Measurements from ENCODE around the gene CACNA1C.

Gene CACNA1C

GRCh38 chr12:2574355-2574935, 521.7 kb downstream of the CACNA1C start:
- peaks cover 0 to 9% (median 4%) of the 10 kb centered on the region in 11 experiments; a peak in 6 of 22 replicates for H3K27me3 ChIP-seq
- H3K4me3 ChIP-seq = no peak overlapping the region

GRCh38 chr12:2575245-2575644, 522.5 kb downstream of the CACNA1C start:
- Histone ChIP-seq H3K9ac (no peak overlapping the region), H3K4me2 (no peak overlapping the region), H3K36me3 (no peaks in the 10 kb centered on the region), H4K20me1 (no peaks in the 10 kb centered on the region), H3K27ac (no peak overlapping the region), H3K4me1 (peaks cover 0 to 1% (median 0%) of the 10 kb centered on the region in 10 experiments; a peak in 4 of 20 replicates), H3K27me3 (peaks cover 0 to 9% (median 4%) of the 10 kb centered on the region in 11 experiments; a peak in 6 of 22 replicates), H3K9me3 (replicated peaks in 1 of 11) (no peaks in the 10 kb centered on the region), H3K4me3 (no peak overlapping the region)
- TF ChIP-seq Cebpa-rat (IDR thresholded peaks at IDR 0.05) = no peak

More at GRCh38 chr12:2574355-2574935, 521.7 kb downstream of the CACNA1C start:
- no peak for TF ChIP-seq Cebpa-rat (IDR thresholded peaks at IDR 0.05)
- Histone ChIP-seq H3K27ac (no peak overlapping the region), H3K9me3 (replicated peaks in 1 of 11) (no peaks in the 10 kb centered on the region), H4K20me1 (no peaks in the 10 kb centered on the region), H3K36me3 (no peaks in the 10 kb centered on the region), H3K9ac (no peak overlapping the region), H3K4me2 (no peak overlapping the region), H3K4me1 (no peaks in the 10 kb centered on the region)

GRCh38 chr12:2578211-2578610, 525.4 kb downstream of the CACNA1C start:
- Histone ChIP-seq H3K4me2 (no peak overlapping the region), H3K27ac (no peak overlapping the region), H3K4me1 (peaks cover 0 to 6% (median under 1%) of the 10 kb centered on the region in 10 experiments; a peak in 8 of 20 replicates), H4K20me1 (no peaks in the 10 kb centered on the region), H3K36me3 (no peaks in the 10 kb centered on the region), H3K27me3 (peaks cover 2 to 5% (median 2%) of the 10 kb centered on the region in 11 experiments), H3K4me3 (no peak overlapping the region), H3K9me3 (replicated peaks in 1 of 11) (no peaks in the 10 kb centered on the region), H3K9ac (no peak overlapping the region)
- no peak for TF ChIP-seq Cebpa-rat (IDR thresholded peaks at IDR 0.05)

DNA sequence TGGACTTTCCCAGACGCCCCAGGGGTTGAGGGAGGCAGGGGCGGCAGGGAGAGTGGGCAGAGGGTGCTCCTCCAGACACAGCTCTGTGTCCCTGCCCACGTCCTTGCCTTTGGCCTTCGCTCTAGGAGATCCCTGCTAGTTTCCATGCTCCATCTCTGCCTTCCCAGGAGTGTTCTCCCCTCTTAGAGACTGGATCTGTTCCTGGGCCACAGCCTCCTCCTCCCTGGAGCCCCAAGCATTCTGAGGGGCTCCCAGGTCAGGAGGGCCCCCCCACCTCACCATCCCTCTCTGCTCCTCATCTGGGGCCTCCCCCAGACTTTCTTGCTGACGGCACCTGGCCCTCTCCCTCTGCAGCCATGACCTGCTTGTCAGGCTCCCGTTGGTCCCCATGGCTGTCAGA, 526.0 kb downstream of the CACNA1C start:
- no peak overlapping the region for H3K4me3 ChIP-seq
- no peak overlapping the region for H3K9ac ChIP-seq
- no peak overlapping the region for H3K27ac ChIP-seq
- no peaks in the 10 kb centered on the region for H3K9me3 ChIP-seq (replicated peaks in 1 of 11)
- TF ChIP-seq Cebpa-rat (IDR thresholded peaks at IDR 0.05) = no peak
- H3K4me1 ChIP-seq = peaks cover 0 to 6% (median 2%) of the 10 kb centered on the region in 10 experiments; a peak in 8 of 20 replicates
- H3K27me3 ChIP-seq = peaks cover 7 to 9% (median 8%) of the 10 kb centered on the region in 11 experiments
- H4K20me1 ChIP-seq = no peaks in the 10 kb centered on the region
- H3K4me2 ChIP-seq = no peak overlapping the region
- no peaks in the 10 kb centered on the region for H3K36me3 ChIP-seq

- peaks cover 0 to 6% (median 2%) of the 10 kb centered on the region in 10 experiments; a peak in 8 of 20 replicates for H3K4me1 ChIP-seq
- H3K9ac ChIP-seq = no peak overlapping the region
- TF ChIP-seq Cebpa-rat (IDR thresholded peaks at IDR 0.05) = no peak
- no peaks in the 10 kb centered on the region for H4K20me1 ChIP-seq
- H3K27ac ChIP-seq = no peak overlapping the region
- peaks cover 14 to 28% (median 20%) of the 10 kb centered on the region in 11 experiments for H3K27me3 ChIP-seq
- H3K9me3 ChIP-seq (replicated peaks in 1 of 11) = no peaks in the 10 kb centered on the region
- no peak overlapping the region for H3K4me3 ChIP-seq
- peak overlapping the region in 1 of 11 experiments; percentile 10; a peak in 1 of 22 replicates for H3K4me2 ChIP-seq
- no peaks in the 10 kb centered on the region for H3K36me3 ChIP-seq
Observed at GRCh38 chr12:2580821-2581220, 528.0 kb downstream of the CACNA1C start.

GRCh38 chr12:2581293-2582045, 528.7 kb downstream of the CACNA1C start:
- Histone ChIP-seq H3K4me2 (no peak overlapping the region), H3K27me3 (peaks cover 14 to 28% (median 20%) of the 10 kb centered on the region in 11 experiments), H3K9ac (no peak overlapping the region), H3K9me3 (replicated peaks in 1 of 11) (no peaks in the 10 kb centered on the region), H3K4me1 (peaks cover under 1 to 9% (median 6%) of the 10 kb centered on the region in 10 experiments; a peak in 17 of 20 replicates), H3K4me3 (no peak overlapping the region), H3K27ac (no peak overlapping the region), H3K36me3 (no peaks in the 10 kb centered on the region), H4K20me1 (no peaks in the 10 kb centered on the region)
- no peak for TF ChIP-seq Cebpa-rat (IDR thresholded peaks at IDR 0.05)

DNA sequence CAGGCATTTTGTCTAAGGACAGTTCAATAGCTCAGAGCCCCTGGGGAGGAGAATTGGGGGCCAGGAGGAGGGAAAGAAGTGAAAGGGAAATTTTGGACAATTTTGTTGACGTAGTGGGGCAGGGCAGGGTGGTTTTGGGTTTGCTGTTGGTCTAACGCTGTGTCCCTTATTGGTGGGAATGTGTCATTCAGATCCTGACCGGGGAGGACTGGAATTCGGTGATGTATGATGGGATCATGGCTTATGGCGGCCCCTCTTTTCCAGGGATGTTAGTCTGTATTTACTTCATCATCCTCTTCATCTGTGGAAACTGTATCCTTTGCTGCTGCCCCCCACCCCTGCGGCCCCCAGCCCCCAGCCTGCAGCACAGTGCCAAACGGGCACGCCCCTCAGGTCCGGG, 529.8 kb downstream of the CACNA1C start:
- Histone ChIP-seq H3K9me3 (replicated peaks in 1 of 11) (no peaks in the 10 kb centered on the region), H3K27ac (no peak overlapping the region), H4K20me1 (no peaks in the 10 kb centered on the region), H3K27me3 (peaks cover 14 to 31% (median 22%) of the 10 kb centered on the region in 11 experiments), H3K9ac (no peak overlapping the region), H3K4me2 (peak overlapping the region; percentile 39 to 84 (median 56); a peak in 20 of 22 replicates), H3K4me1 (peaks cover 6 to 15% (median 12%) of the 10 kb centered on the region in 10 experiments; a peak in 18 of 20 replicates), H3K36me3 (no peaks in the 10 kb centered on the region), H3K4me3 (no peak overlapping the region)
- TF ChIP-seq Cebpa-rat (IDR thresholded peaks at IDR 0.05) = no peak

GRCh38 chr12:2583091-2583497, 530.3 kb downstream of the CACNA1C start:
- no peaks in the 10 kb centered on the region for H4K20me1 ChIP-seq
- no peak overlapping the region for H3K27ac ChIP-seq
- H3K9me3 ChIP-seq (replicated peaks in 1 of 11) = no peaks in the 10 kb centered on the region
- H3K36me3 ChIP-seq = no peaks in the 10 kb centered on the region
- peak overlapping the region; percentile 39 to 84 (median 56) for H3K4me2 ChIP-seq
- TF ChIP-seq Cebpa-rat (IDR thresholded peaks at IDR 0.05) = no peak
- H3K4me3 ChIP-seq = 0 out of 20 replicates have a peak overlapping the region, but pooled peaks of 1 of the 10 experiments have one; percentile 15
- peaks cover 6 to 15% (median 12%) of the 10 kb centered on the region in 10 experiments; a peak in 18 of 20 replicates for H3K4me1 ChIP-seq
- peaks cover 14 to 31% (median 22%) of the 10 kb centered on the region in 11 experiments for H3K27me3 ChIP-seq
- peak overlapping the region in 1 of 11 experiments; percentile 44; a peak in 1 of 22 replicates for H3K9ac ChIP-seq
